Measurements from ENCODE around the gene IFNL4.

GRCh38 chr19:39252458-39252857 is 3.8 kb upstream of the IFNL4 start:
- TF ChIP-seq EZH2phosphoT487 (IDR thresholded peaks at IDR 0.05) (no peak), EZH2 (IDR thresholded peaks at IDR 0.05) (no peak)
- TF ChIP-seq, protein P1, sequence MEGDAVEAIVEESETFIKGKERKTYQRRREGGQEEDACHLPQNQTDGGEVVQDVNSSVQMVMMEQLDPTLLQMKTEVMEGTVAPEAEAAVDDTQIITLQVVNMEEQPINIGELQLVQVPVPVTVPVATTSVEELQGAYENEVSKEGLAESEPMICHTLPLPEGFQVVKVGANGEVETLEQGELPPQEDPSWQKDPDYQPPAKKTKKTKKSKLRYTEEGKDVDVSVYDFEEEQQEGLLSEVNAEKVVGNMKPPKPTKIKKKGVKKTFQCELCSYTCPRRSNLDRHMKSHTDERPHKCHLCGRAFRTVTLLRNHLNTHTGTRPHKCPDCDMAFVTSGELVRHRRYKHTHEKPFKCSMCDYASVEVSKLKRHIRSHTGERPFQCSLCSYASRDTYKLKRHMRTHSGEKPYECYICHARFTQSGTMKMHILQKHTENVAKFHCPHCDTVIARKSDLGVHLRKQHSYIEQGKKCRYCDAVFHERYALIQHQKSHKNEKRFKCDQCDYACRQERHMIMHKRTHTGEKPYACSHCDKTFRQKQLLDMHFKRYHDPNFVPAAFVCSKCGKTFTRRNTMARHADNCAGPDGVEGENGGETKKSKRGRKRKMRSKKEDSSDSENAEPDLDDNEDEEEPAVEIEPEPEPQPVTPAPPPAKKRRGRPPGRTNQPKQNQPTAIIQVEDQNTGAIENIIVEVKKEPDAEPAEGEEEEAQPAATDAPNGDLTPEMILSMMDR (IDR thresholded peaks at IDR 0.05): no peak

Measured in neural progenitor cell (in vitro differentiated cells).